ACHN (cell line): ENCODE data around the gene ACKR3.

Experiments
- DNase-seq: peaks from one replicate; pipeline ENCODE4 v3.0.0-alpha.2; 2015
- in situ Hi-C: cut with HindIII; loops from 2 replicates; pipeline ENCODE4 v1.10.0; 2017; ENCODE audit warnings: low sequenced_read_pairs, low pct_ligation_motif_present, low pct_unique_long_range_greater_than_20kb

Gene ACKR3

GRCh38 chr2:236618370-236618769 is 48.7 kb downstream of the ACKR3 start:
- DNase-seq = no peak
- in situ Hi-C loops = no loop called here

GRCh38 chr2:236619910-236620612 is 50.4 kb downstream of the ACKR3 start:
- in situ Hi-C loops = no loop called here

GRCh38 chr2:236621786-236622185 is 52.2 kb downstream of the ACKR3 start:
- DNase-seq = no peak
- in situ Hi-C loops = no loop called here

More at GRCh38 chr2:236619910-236620612, 50.4 kb downstream of the ACKR3 start:
- DNase-seq = no peak

- DNase-seq = no peak
- in situ Hi-C loops = no loop called here
Measured at GRCh38 chr2:236622201-236622600, 52.6 kb downstream of the ACKR3 start.

GRCh38 chr2:236622660-236623059 is 53.0 kb downstream of the ACKR3 start:
- in situ Hi-C loops = no loop called here
- DNase-seq = no peak

- in situ Hi-C loops = no loop called here
- no peak for DNase-seq
Measured at GRCh38 chr2:236623816-236624215, 54.2 kb downstream of the ACKR3 start.

- DNase-seq = no peak
- in situ Hi-C loops = no loop called here
Measured at GRCh38 chr2:236625156-236625690, 55.6 kb downstream of the ACKR3 start.

GRCh38 chr2:236626391-236627150 is 56.9 kb downstream of the ACKR3 start:
- in situ Hi-C loops = no loop called here
- no peak for DNase-seq

- in situ Hi-C loops = no loop called here
- DNase-seq = no peak
Measured at GRCh38 chr2:236627193-236627592, 57.6 kb downstream of the ACKR3 start.

- in situ Hi-C loops = no loop called here
Measured at GRCh38 chr2:236627841-236628240, 58.2 kb downstream of the ACKR3 start.

GRCh38 chr2:236628256-236628901 is 58.8 kb downstream of the ACKR3 start:
- DNase-seq = no peak
- in situ Hi-C loops = no loop called here

More at GRCh38 chr2:236627841-236628240, 58.2 kb downstream of the ACKR3 start:
- DNase-seq = no peak

- DNase-seq = no peak
- in situ Hi-C loops = no loop called here
Measured at GRCh38 chr2:236628981-236629605, 59.5 kb downstream of the ACKR3 start.

GRCh38 chr2:236629961-236630872 is 60.6 kb downstream of the ACKR3 start:
- no peak for DNase-seq
- in situ Hi-C loops = no loop called here

- in situ Hi-C loops = no loop called here
- DNase-seq = no peak
Measured at GRCh38 chr2:236631281-236631855, 61.7 kb downstream of the ACKR3 start.

GRCh38 chr2:236631856-236632291 is 62.2 kb downstream of the ACKR3 start:
- in situ Hi-C loops = no loop called here
- no peak for DNase-seq
